Measurements from ENCODE around the gene CD300LD. TPM values are rescaled to one million over a fixed set of nuclear protein-coding genes. Genes with fewer than 3 reads are reported as not detected.
"Not testable (repeated sequence)": the region's sequence is repeated elsewhere in the genome, so short reads cannot be mapped to it uniquely, and the experiment has no call there.

Gene CD300LD
- total RNA-seq, 1 donor from 2014 or later = not detected

GRCh38 chr17:74584292-74585060 lies 7.6 kb downstream of the CD300LD start:
- no peak overlapping the region for H3K4me3 ChIP-seq (ENCODE audit: low read depth, low read length)
- no peaks in the 10 kb centered on the region for H3K36me3 ChIP-seq (ENCODE audit: control insufficient read depth, insufficient read depth, low read length)
- H3K27me3 ChIP-seq (ENCODE audit: control insufficient read depth, insufficient read depth, low read length) = no peaks in the 10 kb centered on the region
- no peak for DNase-seq (ENCODE audit: low read depth)
- TF ChIP-seq CTCF (IDR thresholded peaks at IDR 0.05; ENCODE audit: insufficient read depth, low read length, poor library complexity, severe bottlenecking) = no peak

GRCh38 chr17:74582633-74583032 lies 9.4 kb downstream of the CD300LD start:
- no peak for DNase-seq (ENCODE audit: low read depth)
- Histone ChIP-seq H3K36me3 (ENCODE audit: control insufficient read depth, insufficient read depth, low read length) (no peaks in the 10 kb centered on the region), H3K27me3 (ENCODE audit: control insufficient read depth, insufficient read depth, low read length) (no peaks in the 10 kb centered on the region), H3K4me3 (ENCODE audit: low read depth, low read length) (no peak overlapping the region)
- no peak for TF ChIP-seq CTCF (IDR thresholded peaks at IDR 0.05; ENCODE audit: insufficient read depth, low read length, poor library complexity, severe bottlenecking)

DNA sequence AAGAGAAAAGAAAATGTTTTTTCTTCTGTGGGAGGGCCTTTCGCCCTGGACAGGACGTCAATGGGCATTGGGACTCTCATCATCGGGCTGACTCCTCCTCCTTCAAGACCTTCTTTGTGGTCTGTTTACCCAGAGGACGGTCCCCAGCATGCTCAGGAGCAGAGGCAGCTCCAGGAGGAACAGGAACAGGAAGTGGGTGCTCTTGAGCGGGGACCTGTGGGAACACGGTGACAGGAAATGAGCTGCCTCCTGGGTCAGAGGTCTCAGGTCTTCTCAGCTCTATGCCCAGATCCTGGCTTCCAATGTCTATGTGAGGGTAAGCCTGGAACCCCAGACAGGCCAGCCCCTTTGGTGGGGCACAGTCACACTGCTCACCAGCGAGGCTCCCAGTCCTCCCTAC lies 12.2 kb downstream of the CD300LD start:
- Histone ChIP-seq H3K36me3 (ENCODE audit: control insufficient read depth, insufficient read depth, low read length) (no peaks in the 10 kb centered on the region), H3K27me3 (ENCODE audit: control insufficient read depth, insufficient read depth, low read length) (no peaks in the 10 kb centered on the region), H3K4me3 (ENCODE audit: low read depth, low read length) (no peak overlapping the region)
- no peak for TF ChIP-seq CTCF (IDR thresholded peaks at IDR 0.05; ENCODE audit: insufficient read depth, low read length, poor library complexity, severe bottlenecking)
- no peak for DNase-seq (ENCODE audit: low read depth)

GRCh38 chr17:74578979-74579378 lies 13.1 kb downstream of the CD300LD start:
- no peaks in the 10 kb centered on the region for H3K27me3 ChIP-seq (ENCODE audit: control insufficient read depth, insufficient read depth, low read length)
- no peak overlapping the region for H3K4me3 ChIP-seq (ENCODE audit: low read depth, low read length)
- no peak for DNase-seq (ENCODE audit: low read depth)
- TF ChIP-seq CTCF (IDR thresholded peaks at IDR 0.05; ENCODE audit: insufficient read depth, low read length, poor library complexity, severe bottlenecking) = no peak
- no peaks in the 10 kb centered on the region for H3K36me3 ChIP-seq (ENCODE audit: control insufficient read depth, insufficient read depth, low read length)

GRCh38 chr17:74574489-74575142 lies 17.5 kb downstream of the CD300LD start:
- TF ChIP-seq CTCF (IDR thresholded peaks at IDR 0.05; ENCODE audit: insufficient read depth, low read length, poor library complexity, severe bottlenecking) = no peak
- no peak for DNase-seq (ENCODE audit: low read depth)
- H3K36me3 ChIP-seq (ENCODE audit: control insufficient read depth, insufficient read depth, low read length) = no peaks in the 10 kb centered on the region
- H3K4me3 ChIP-seq (ENCODE audit: low read depth, low read length) = no peak overlapping the region
- no peaks in the 10 kb centered on the region for H3K27me3 ChIP-seq (ENCODE audit: control insufficient read depth, insufficient read depth, low read length)

- H3K27me3 ChIP-seq (ENCODE audit: control insufficient read depth, insufficient read depth, low read length); DNase-seq (ENCODE audit: low read depth); H3K36me3 ChIP-seq (ENCODE audit: control insufficient read depth, insufficient read depth, low read length); H3K4me3 ChIP-seq (ENCODE audit: low read depth, low read length): not testable (repeated sequence)
Measured at GRCh38 chr17:74573635-74574034, 18.4 kb downstream of the CD300LD start.
